Lung (tissue), 12 donors: ENCODE results near the gene EEA1. TPM values are rescaled to one million over a fixed set of nuclear protein-coding genes. Genes with fewer than 3 reads are reported as not detected.

Experiments
- ATAC-seq: fragments of 200-7000 bp; cut with Tn5 transposase; one replicate; pipeline ENCODE4 v1.9.1; 2020; ENCODE audit warnings: moderate number of reproducible peaks; ENCODE audit not compliant: insufficient read depth, low FRiP score
- DNase-seq, 3 donors: peaks; one replicate each; pipeline ENCODE4 v3.0.0-alpha.2; 2013 to 2017
- H3K27ac ChIP-seq, 2 donors: one replicate each; pipeline ENCODE4 v1.5.1; 2013; ENCODE audit warnings: mild to moderate bottlenecking in 2 of 2, moderate library complexity in 2 of 2, control low read depth in 1 of 2, inconsistent platforms in 1 of 2, low read depth in 1 of 2, low read length in 1 of 2
- H3K27me3 ChIP-seq, 3 donors: one replicate each; pipeline ENCODE4 v1.5.1; 2013; ENCODE audit warnings: low read length in 2 of 3; ENCODE audit not compliant: control insufficient read depth in 3 of 3, insufficient read depth in 3 of 3
- H3K36me3 ChIP-seq, 4 donors: one replicate each; pipeline ENCODE4 v1.5.1; 2013; ENCODE audit warnings: low read length in 4 of 4, mild to moderate bottlenecking in 1 of 4, moderate library complexity in 1 of 4; ENCODE audit not compliant: control insufficient read depth in 4 of 4, insufficient read depth in 4 of 4
- H3K4me1 ChIP-seq, 5 donors: one replicate each; pipeline ENCODE4 v1.5.1; 2013; ENCODE audit warnings: low read length in 5 of 5, mild to moderate bottlenecking in 2 of 5, moderate library complexity in 1 of 5; ENCODE audit not compliant: control insufficient read depth in 5 of 5, insufficient read depth in 5 of 5
- H3K4me3 ChIP-seq: one replicate; pipeline ENCODE4 v1.5.1; 2013; ENCODE audit warnings: mild to moderate bottlenecking, control low read depth, moderate library complexity
- H3K9ac ChIP-seq, 2 donors: one replicate each; pipeline ENCODE4 v1.5.1; 2013; ENCODE audit warnings: low read length in 2 of 2, control low read depth in 1 of 2; ENCODE audit not compliant: insufficient read depth in 1 of 2
- H3K9me3 ChIP-seq, 4 donors: one replicate each; pipeline ENCODE4 v1.5.1; 2013; ENCODE audit warnings: low read length in 3 of 4, mild to moderate bottlenecking in 1 of 4, moderate library complexity in 1 of 4; ENCODE audit not compliant: control insufficient read depth in 4 of 4, insufficient read depth in 3 of 4
- CTCF ChIP-seq: IDR thresholded peaks from 2 replicates; pipeline ENCODE4 v1.5.1; 2012; ENCODE audit warnings: mild to moderate bottlenecking; ENCODE audit errors: control extremely low read depth, extremely low read depth
- WGBS, 2 donors: extraction: QIAGEN DNeasy Blood & Tissue Kit; methylation state at CpG; one replicate each; pipeline ENCODE4 v1.1.7; 2013; 5-methylcytosine and 5-hydroxymethylcytosine counted together
- polyA plus RNA-seq, 2 donors: library from polyadenylated mRNA; stranded (reverse); fragments of 200-250 nt; gene quantifications; one replicate each; pipeline ENCODE4 v1.2.1, GENCODE V29; 2013
- total RNA-seq, 2 donors: library from RNA; depleted of rRNA in 1 of 2; stranded (reverse); fragments of >200 nt in 1 of 2; gene quantifications; one replicate each; pipeline ENCODE4 v1.2.1, GENCODE V29; 2014 to 2021
- donor health status: control.
- donor health status: control.
- donor health status: Bipolar disorder and iron deficiency.
- donor health status: healthy.
- donor health status: DM: yes; HTN: yes; CAD: no.

Gene EEA1
- total and polyA plus RNA-seq, 4 donors: 3.7 to 37.0 (median 15.8) TPM

GRCh38 chr12:92736605-92737004, 192.5 kb downstream of the EEA1 start:
- Histone ChIP-seq H3K27me3 (no peaks in the 10 kb centered on the region), H3K9me3 (peaks cover 0 to 2% (median 0%) of the 10 kb centered on the region in 4 donors), H3K36me3 (no peaks in the 10 kb centered on the region), H3K27ac (no peak overlapping the region), H3K4me1 (peaks cover 2 to 49% (median 11%) of the 10 kb centered on the region in 5 donors), H3K4me3 (no peak overlapping the region), H3K9ac (no peak overlapping the region)
- WGBS, 2 donors: 64 to 79% methylated on average over 6 of the region's 6 CpGs
- TF ChIP-seq CTCF: no peak
- DNase-seq (peak in 1 of 3 donors; percentile 36), ATAC-seq (no peak)

- Histone ChIP-seq H3K9ac (no peak overlapping the region), H3K27ac (peak overlapping the region in 1 of 2 donors; percentile 40), H3K9me3 (peaks cover 0 to 2% (median 0%) of the 10 kb centered on the region in 4 donors), H3K27me3 (no peaks in the 10 kb centered on the region), H3K36me3 (no peaks in the 10 kb centered on the region), H3K4me1 (peaks cover 2 to 52% (median 11%) of the 10 kb centered on the region in 5 donors), H3K4me3 (no peak overlapping the region)
- peak; percentile 82 to 98 (median 98) for DNase-seq
- peak; percentile 29 for ATAC-seq
- 29 to 42% methylated on average over 3 of the region's 3 CpGs for WGBS, 2 donors
- no peak for TF ChIP-seq CTCF
Observed at GRCh38 chr12:92735131-92735721, 193.9 kb downstream of the EEA1 start.

GRCh38 chr12:92733661-92734060, 195.4 kb downstream of the EEA1 start:
- Histone ChIP-seq H3K4me1 (peaks cover 2 to 52% (median 11%) of the 10 kb centered on the region in 5 donors), H3K27ac (no peak overlapping the region), H3K36me3 (no peaks in the 10 kb centered on the region), H3K9ac (no peak overlapping the region), H3K4me3 (no peak overlapping the region), H3K9me3 (peaks cover 0 to 2% (median 0%) of the 10 kb centered on the region in 4 donors), H3K27me3 (no peaks in the 10 kb centered on the region)
- WGBS, 2 donors: 70 to 75% methylated on average over 3 of the region's 3 CpGs
- DNase-seq: peak in 1 of 3 donors; percentile 13
- no peak for TF ChIP-seq CTCF
- ATAC-seq: no peak
